HepG2 (cell line): ENCODE results near the gene GTF2F1. TPM values are rescaled to one million over a fixed set of nuclear protein-coding genes. Genes with fewer than 3 reads are reported as not detected.
A peak's percentile ranks its signal among the peaks of the same experiment; 100 is the strongest.

Source experiments
- ASH2L ChIP-seq: fragments of 300-600, 200-600 bp; sonication (generic); IDR thresholded peaks from 2 replicates; pipeline ENCODE4 v1.7.0; 2017; ENCODE audit warnings: low read depth, mild to moderate bottlenecking, moderate library complexity, mixed read lengths, low read length; ENCODE audit not compliant: insufficient read length
- HDAC1 ChIP-seq: sonication (generic); formaldehyde crosslinking; IDR thresholded peaks from 2 replicates; pipeline ENCODE4 v1.5.1; 2020; ENCODE audit warnings: mild to moderate bottlenecking, missing genetic modification reagents
- HNRNPH1 ChIP-seq: fragments of 200-400 bp; formaldehyde crosslinking; optimal IDR thresholded peaks from 2 replicates; pipeline ENCODE3; 2017; ENCODE audit warnings: mild to moderate bottlenecking, low read depth, low read length
- MAZ ChIP-seq, 2 experiments: sonication (generic) in 1 of 2; formaldehyde crosslinking in 1 of 2; IDR thresholded peaks; 2 replicates each; pipeline versions ENCODE4 v1.5.0 to v1.6.1; 2012 to 2020; ENCODE audit warnings: low read depth in 2 of 2, mild to moderate bottlenecking in 2 of 2, borderline replicate concordance in 1 of 2, improper control_type of control experiment in 1 of 2, low read length in 1 of 2, missing genetic modification reagents in 1 of 2, moderate library complexity in 1 of 2
- MXI1 ChIP-seq: IDR thresholded peaks from 3 replicates; pipeline ENCODE4 v1.6.1; 2012; ENCODE audit warnings: low read depth, low read length, inconsistent platforms, borderline replicate concordance
- RAD51 ChIP-seq: fragments of 450-650 bp; IDR thresholded peaks from 2 replicates; pipeline ENCODE4 v1.6.1; 2016; ENCODE audit warnings: borderline replicate concordance
- RFX3 ChIP-seq: IDR thresholded peaks from 2 replicates; pipeline ENCODE4 v1.6.1; 2016; ENCODE audit warnings: missing biosample characterization, missing genetic modification reagents
- SP2 ChIP-seq: sonication (generic); formaldehyde crosslinking; IDR thresholded peaks from 2 replicates; pipeline ENCODE4 v1.5.1; 2020; ENCODE audit warnings: mild to moderate bottlenecking, missing genetic modification reagents
- SRY ChIP-seq: sonication (generic); formaldehyde crosslinking; IDR thresholded peaks from 2 replicates; pipeline ENCODE4 v1.8.0; 2022; ENCODE audit warnings: mild to moderate bottlenecking, missing genetic modification reagents
- TEAD3 ChIP-seq: optimal IDR thresholded peaks from 2 replicates; pipeline ENCODE3; 2016; ENCODE audit warnings: borderline replicate concordance
- XRCC5 ChIP-seq: fragments of 200-400 bp; formaldehyde crosslinking; optimal IDR thresholded peaks from 2 replicates; pipeline ENCODE3; 2017; ENCODE audit warnings: mild to moderate bottlenecking, low read length
- ZFP36L2 ChIP-seq: sonication (generic); formaldehyde crosslinking; IDR thresholded peaks from 2 replicates; pipeline ENCODE4 v1.4.0; 2020; ENCODE audit warnings: missing genetic modification reagents
- ZFP82 ChIP-seq: sonication (generic); formaldehyde crosslinking; IDR thresholded peaks from 2 replicates; pipeline ENCODE4 v1.5.1; 2020; ENCODE audit warnings: mild to moderate bottlenecking, missing genetic modification reagents, borderline replicate concordance
- ZFP90 ChIP-seq: sonication (generic); formaldehyde crosslinking; IDR thresholded peaks from 2 replicates; pipeline ENCODE4 v1.8.0; 2022; ENCODE audit warnings: missing genetic modification reagents, mild to moderate bottlenecking, inconsistent platforms, borderline replicate concordance
- ZFY ChIP-seq: sonication (generic); formaldehyde crosslinking; IDR thresholded peaks from 2 replicates; pipeline ENCODE4 v1.4.0; 2020; ENCODE audit warnings: missing genetic modification reagents
- ZNF205 ChIP-seq: IDR thresholded peaks from 2 replicates; pipeline ENCODE4 v1.6.1; 2018; ENCODE audit warnings: missing biosample characterization, missing genetic modification reagents
- ZNF263 ChIP-seq: sonication (generic); formaldehyde crosslinking; IDR thresholded peaks from 2 replicates; pipeline ENCODE4 v1.4.0; 2020; ENCODE audit warnings: missing genetic modification reagents
- ZNF567 ChIP-seq: sonication (generic); formaldehyde crosslinking; IDR thresholded peaks from 2 replicates; pipeline ENCODE4 v1.8.1; 2023; ENCODE audit warnings: mild to moderate bottlenecking, missing genetic modification reagents, borderline replicate concordance
- ZNF569 ChIP-seq: sonication (generic); formaldehyde crosslinking; IDR thresholded peaks from 2 replicates; pipeline ENCODE4 v1.5.0; 2020; ENCODE audit warnings: mild to moderate bottlenecking, missing genetic modification reagents, moderate library complexity, borderline replicate concordance
- ZNF766 ChIP-seq: sonication (generic); formaldehyde crosslinking; IDR thresholded peaks from 2 replicates; pipeline ENCODE4 v1.5.0; 2020; ENCODE audit warnings: missing genetic modification reagents, borderline replicate concordance
- ZNF839 ChIP-seq: sonication (generic); formaldehyde crosslinking; IDR thresholded peaks from 2 replicates; pipeline ENCODE4 v1.4.0; 2020; ENCODE audit warnings: missing genetic modification reagents, mild to moderate bottlenecking, borderline replicate concordance
- polyA plus RNA-seq, 8 experiments: library from polyadenylated mRNA; depleted of rRNA in 3 of 8; stranded (reverse) in 7 of 8; unstranded in 1 of 8; fragments of >200 nt; fragmentation: Illumina TruSeq in 4 of 8; extraction: Trizol in 4 of 8; gene quantifications; 2 replicates each; pipeline versions ENCODE4 v1.2.1 to v1.2.3, GENCODE V29; 2011 to 2016; ENCODE audit warnings: low read depth in 4 of 8, missing spikeins in 1 of 8, mixed read lengths in 1 of 8; ENCODE audit not compliant: insufficient read depth in 1 of 8
- total RNA-seq, 5 experiments: library from RNA; depleted of rRNA; stranded (reverse); fragments of >200 nt; fragmentation: Illumina TruSeq; extraction: Trizol; gene quantifications; 2 replicates each; pipeline ENCODE4 v1.2.3, GENCODE V29; 2016; ENCODE audit warnings: low read depth in 1 of 5
- TF ChIP-seq, protein P1 (sequence below): sonication (generic); formaldehyde crosslinking; IDR thresholded peaks from 2 replicates; pipeline ENCODE4 v1.5.0; 2020; ENCODE audit warnings: mild to moderate bottlenecking, missing genetic modification reagents, borderline replicate concordance
- TF ChIP-seq, protein P2 (sequence below): IDR thresholded peaks from 2 replicates; pipeline ENCODE4 v1.6.1; 2016; ENCODE audit warnings: mild to moderate bottlenecking, missing biosample characterization, missing genetic modification reagents
- TF ChIP-seq, protein P3 (sequence below): sonication (generic); formaldehyde crosslinking; IDR thresholded peaks from 2 replicates; pipeline ENCODE4 v1.4.0; 2020; ENCODE audit warnings: missing genetic modification reagents

Gene GTF2F1
- total and polyA plus RNA-seq, 2 of the 13 experiments (the other 11 are each of a cell fraction or from before 2014, with no cell fraction given): 27.8 to 34.1 TPM

DNA sequence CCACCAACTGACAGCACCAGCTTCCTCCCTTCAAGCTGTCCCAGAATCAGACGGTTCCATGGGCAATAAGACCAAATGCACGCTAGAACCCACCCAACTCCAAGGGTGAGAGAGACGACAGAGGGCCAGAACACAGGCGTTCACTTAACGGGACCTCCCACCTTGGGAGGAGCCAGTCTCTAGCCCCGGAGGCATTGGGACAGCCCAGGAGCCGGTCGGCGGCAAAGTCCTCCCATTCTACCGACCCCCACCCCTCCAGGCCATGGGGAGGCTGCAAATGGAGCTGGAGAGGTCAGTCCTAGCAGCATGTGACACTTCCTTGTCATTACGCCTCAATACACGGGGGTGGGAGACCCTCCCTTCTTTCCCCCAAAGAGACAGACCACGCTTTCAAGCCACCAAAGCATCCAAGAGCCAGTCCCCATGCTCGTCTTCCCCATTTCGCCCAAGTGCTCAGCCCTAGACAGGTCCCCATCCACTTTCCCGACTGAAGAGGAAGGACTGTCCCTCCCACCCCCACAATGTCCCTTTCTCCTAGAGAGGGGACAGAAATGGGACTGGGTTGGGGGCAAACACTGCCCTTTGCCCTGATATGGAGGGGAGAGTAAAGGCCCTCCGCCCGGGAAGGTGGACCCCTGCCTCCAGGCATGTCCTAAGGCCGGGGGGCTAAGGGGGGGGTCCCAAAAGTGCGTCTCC is 30.7 kb upstream of the GTF2F1 start (continued):
- TF ChIP-seq, protein P1, sequence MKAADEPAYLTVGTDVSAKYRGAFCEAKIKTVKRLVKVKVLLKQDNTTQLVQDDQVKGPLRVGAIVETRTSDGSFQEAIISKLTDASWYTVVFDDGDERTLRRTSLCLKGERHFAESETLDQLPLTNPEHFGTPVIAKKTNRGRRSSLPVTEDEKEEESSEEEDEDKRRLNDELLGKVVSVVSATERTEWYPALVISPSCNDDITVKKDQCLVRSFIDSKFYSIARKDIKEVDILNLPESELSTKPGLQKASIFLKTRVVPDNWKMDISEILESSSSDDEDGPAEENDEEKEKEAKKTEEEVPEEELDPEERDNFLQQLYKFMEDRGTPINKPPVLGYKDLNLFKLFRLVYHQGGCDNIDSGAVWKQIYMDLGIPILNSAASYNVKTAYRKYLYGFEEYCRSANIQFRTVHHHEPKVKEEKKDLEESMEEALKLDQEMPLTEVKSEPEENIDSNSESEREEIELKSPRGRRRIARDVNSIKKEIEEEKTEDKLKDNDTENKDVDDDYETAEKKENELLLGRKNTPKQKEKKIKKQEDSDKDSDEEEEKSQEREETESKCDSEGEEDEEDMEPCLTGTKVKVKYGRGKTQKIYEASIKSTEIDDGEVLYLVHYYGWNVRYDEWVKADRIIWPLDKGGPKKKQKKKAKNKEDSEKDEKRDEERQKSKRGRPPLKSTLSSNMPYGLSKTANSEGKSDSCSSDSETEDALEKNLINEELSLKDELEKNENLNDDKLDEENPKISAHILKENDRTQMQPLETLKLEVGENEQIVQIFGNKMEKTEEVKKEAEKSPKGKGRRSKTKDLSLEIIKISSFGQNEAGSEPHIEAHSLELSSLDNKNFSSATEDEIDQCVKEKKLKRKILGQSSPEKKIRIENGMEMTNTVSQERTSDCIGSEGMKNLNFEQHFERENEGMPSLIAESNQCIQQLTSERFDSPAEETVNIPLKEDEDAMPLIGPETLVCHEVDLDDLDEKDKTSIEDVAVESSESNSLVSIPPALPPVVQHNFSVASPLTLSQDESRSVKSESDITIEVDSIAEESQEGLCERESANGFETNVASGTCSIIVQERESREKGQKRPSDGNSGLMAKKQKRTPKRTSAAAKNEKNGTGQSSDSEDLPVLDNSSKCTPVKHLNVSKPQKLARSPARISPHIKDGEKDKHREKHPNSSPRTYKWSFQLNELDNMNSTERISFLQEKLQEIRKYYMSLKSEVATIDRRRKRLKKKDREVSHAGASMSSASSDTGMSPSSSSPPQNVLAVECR (CRISPR knock-in tag): peak; percentile 54; the same call in 1 of the 2 replicates
- TF ChIP-seq SRY (no peak), ZNF569 (CRISPR knock-in tag) (no peak), ZFP90 (CRISPR knock-in tag) (no peak), SP2 (CRISPR knock-in tag) (0 out of 2 replicates have a peak, but pooled peaks have one; percentile 29), TEAD3 (CRISPR knock-in tag) (peak; percentile 15), ZFP82 (CRISPR knock-in tag) (0 out of 2 replicates have a peak, but pooled peaks have one; percentile 43), RFX3 (no peak), ZNF766 (CRISPR knock-in tag) (no peak), XRCC5 (peak; percentile 28), ZFP36L2 (no peak), RAD51 (no peak), ZNF839 (no peak), ZFY (CRISPR knock-in tag) (0 out of 2 replicates have a peak, but pooled peaks have one; percentile 21), MXI1 (no peak), ZNF567 (CRISPR knock-in tag) (no peak), ZNF205 (no peak), MAZ (IDR thresholded peaks at IDR 0.05; ENCODE audit: borderline replicate concordance, low read depth, low read length) (0 out of 2 replicates have a peak, but pooled peaks have one; percentile 27), MAZ (CRISPR knock-in tag; IDR thresholded peaks at IDR 0.05; ENCODE audit: low read depth) (no peak), HDAC1 (CRISPR knock-in tag) (0 out of 2 replicates have a peak, but pooled peaks have one; percentile 22), HNRNPH1 (peak; percentile 35), ZNF263 (peak; percentile 64), ASH2L (peak; percentile 12)
- TF ChIP-seq, protein P2, sequence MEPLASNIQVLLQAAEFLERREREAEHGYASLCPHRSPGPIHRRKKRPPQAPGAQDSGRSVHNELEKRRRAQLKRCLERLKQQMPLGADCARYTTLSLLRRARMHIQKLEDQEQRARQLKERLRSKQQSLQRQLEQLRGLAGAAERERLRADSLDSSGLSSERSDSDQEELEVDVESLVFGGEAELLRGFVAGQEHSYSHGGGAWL: peak; percentile 42; the same call in 1 of the 2 replicates
- TF ChIP-seq, protein P3, sequence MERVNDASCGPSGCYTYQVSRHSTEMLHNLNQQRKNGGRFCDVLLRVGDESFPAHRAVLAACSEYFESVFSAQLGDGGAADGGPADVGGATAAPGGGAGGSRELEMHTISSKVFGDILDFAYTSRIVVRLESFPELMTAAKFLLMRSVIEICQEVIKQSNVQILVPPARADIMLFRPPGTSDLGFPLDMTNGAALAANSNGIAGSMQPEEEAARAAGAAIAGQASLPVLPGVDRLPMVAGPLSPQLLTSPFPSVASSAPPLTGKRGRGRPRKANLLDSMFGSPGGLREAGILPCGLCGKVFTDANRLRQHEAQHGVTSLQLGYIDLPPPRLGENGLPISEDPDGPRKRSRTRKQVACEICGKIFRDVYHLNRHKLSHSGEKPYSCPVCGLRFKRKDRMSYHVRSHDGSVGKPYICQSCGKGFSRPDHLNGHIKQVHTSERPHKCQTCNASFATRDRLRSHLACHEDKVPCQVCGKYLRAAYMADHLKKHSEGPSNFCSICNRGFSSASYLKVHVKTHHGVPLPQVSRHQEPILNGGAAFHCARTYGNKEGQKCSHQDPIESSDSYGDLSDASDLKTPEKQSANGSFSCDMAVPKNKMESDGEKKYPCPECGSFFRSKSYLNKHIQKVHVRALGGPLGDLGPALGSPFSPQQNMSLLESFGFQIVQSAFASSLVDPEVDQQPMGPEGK (CRISPR knock-in tag): 0 out of 2 replicates have a peak, but pooled peaks have one; percentile 25
